ENCODE results near the gene SKA3. TPM values are rescaled to one million over a fixed set of nuclear protein-coding genes. Genes with fewer than 3 reads are reported as not detected.
"Not testable (repeated sequence)": the region's sequence is repeated elsewhere in the genome, so short reads cannot be mapped to it uniquely, and the experiment has no call there.

Gene SKA3
- total RNA-seq, 2 donors from 2014 or later: 2.0 TPM; not detected in 1

GRCh38 chr13:21216332-21216731 lies 40.0 kb upstream of the SKA3 start:
- no peak for TF ChIP-seq CTCF (IDR thresholded peaks at IDR 0.05)
- Histone ChIP-seq H3K36me3 (no peaks in the 10 kb centered on the region), H3K27me3 (no peaks in the 10 kb centered on the region), H3K27ac (no peak overlapping the region), H3K4me3 (no peak overlapping the region), H3K4me1 (no peaks in the 10 kb centered on the region), H3K9me3 (peaks cover 0 to 9% of the 10 kb centered on the region in 2 donors)
- DNase-seq (ENCODE audit: low spot score): no peak

- not testable (repeated sequence) for H3K36me3 ChIP-seq; H3K4me1 ChIP-seq; H3K9me3 ChIP-seq; H3K27ac ChIP-seq; H3K4me3 ChIP-seq; DNase-seq (ENCODE audit: low spot score); H3K27me3 ChIP-seq
These were observed 39.1 kb upstream of the SKA3 start for GRCh38 chr13:21215419-21215818.

- no peak for DNase-seq (ENCODE audit: low spot score)
- Histone ChIP-seq H3K27ac (no peak overlapping the region), H3K27me3 (no peaks in the 10 kb centered on the region), H3K36me3 (no peaks in the 10 kb centered on the region), H3K9me3 (no peaks in the 10 kb centered on the region), H3K4me1 (no peaks in the 10 kb centered on the region), H3K4me3 (no peak overlapping the region)
- no peak for TF ChIP-seq CTCF (IDR thresholded peaks at IDR 0.05)
These were observed 35.9 kb upstream of the SKA3 start for GRCh38 chr13:21212138-21212775.

GRCh38 chr13:21208652-21209154 lies 32.4 kb upstream of the SKA3 start:
- no peak for DNase-seq (ENCODE audit: low spot score)
- Histone ChIP-seq H3K4me3 (no peak overlapping the region), H3K9me3 (no peaks in the 10 kb centered on the region), H3K27ac (no peak overlapping the region), H3K27me3 (no peaks in the 10 kb centered on the region), H3K4me1 (no peaks in the 10 kb centered on the region), H3K36me3 (no peaks in the 10 kb centered on the region)
- TF ChIP-seq CTCF (IDR thresholded peaks at IDR 0.05): no peak

- no peak for TF ChIP-seq CTCF (IDR thresholded peaks at IDR 0.05)
These were observed 26.6 kb upstream of the SKA3 start for GRCh38 chr13:21202767-21203531.

GRCh38 chr13:21201456-21202190 lies 25.3 kb upstream of the SKA3 start:
- H3K27me3 ChIP-seq; H3K36me3 ChIP-seq; H3K27ac ChIP-seq; DNase-seq (ENCODE audit: low spot score); H3K4me1 ChIP-seq; H3K4me3 ChIP-seq; H3K9me3 ChIP-seq: not testable (repeated sequence)

More at GRCh38 chr13:21202767-21203531, 26.6 kb upstream of the SKA3 start:
- H3K36me3 ChIP-seq: no peaks in the 10 kb centered on the region
- no peaks in the 10 kb centered on the region for H3K9me3 ChIP-seq
- H3K27ac ChIP-seq: no peak overlapping the region
- H3K27me3 ChIP-seq: no peaks in the 10 kb centered on the region
- DNase-seq (ENCODE audit: low spot score): no peak
- no peak overlapping the region for H3K4me3 ChIP-seq
- H3K4me1 ChIP-seq: no peaks in the 10 kb centered on the region

GRCh38 chr13:21198391-21198790 lies 22.0 kb upstream of the SKA3 start:
- not testable (repeated sequence) for H3K27me3 ChIP-seq; DNase-seq (ENCODE audit: low spot score); H3K27ac ChIP-seq; H3K36me3 ChIP-seq; H3K4me1 ChIP-seq; H3K4me3 ChIP-seq; H3K9me3 ChIP-seq

- not testable (repeated sequence) for DNase-seq (ENCODE audit: low spot score)
These were observed 21.4 kb upstream of the SKA3 start for GRCh38 chr13:21197606-21198225.

GRCh38 chr13:21194756-21195155 lies 18.4 kb upstream of the SKA3 start:
- H3K4me1 ChIP-seq, H3K27ac ChIP-seq, H3K27me3 ChIP-seq: not testable (repeated sequence)

More at GRCh38 chr13:21197606-21198225, 21.4 kb upstream of the SKA3 start:
- not testable (repeated sequence) for H3K27ac ChIP-seq, H3K9me3 ChIP-seq, H3K4me3 ChIP-seq, H3K27me3 ChIP-seq, H3K4me1 ChIP-seq, H3K36me3 ChIP-seq

GRCh38 chr13:21186410-21186809 lies 10.1 kb upstream of the SKA3 start:
- not testable (repeated sequence) for H3K27ac ChIP-seq; H3K4me3 ChIP-seq; H3K36me3 ChIP-seq; H3K9me3 ChIP-seq; H3K27me3 ChIP-seq; DNase-seq (ENCODE audit: low spot score); H3K4me1 ChIP-seq

More at GRCh38 chr13:21194756-21195155, 18.4 kb upstream of the SKA3 start:
- not testable (repeated sequence) for H3K36me3 ChIP-seq; H3K9me3 ChIP-seq; H3K4me3 ChIP-seq; DNase-seq (ENCODE audit: low spot score)
